HG03439 (cell line): ENCODE results near the gene PDCD7.
"Not testable (repeated sequence)": the region's sequence is repeated elsewhere in the genome, so short reads cannot be mapped to it uniquely, and the experiment has no call there.

Source experiments
- ATAC-seq: cut with Tn5 transposase; IDR thresholded peaks from one replicate; pipeline ENCODE4 v1.9.1; 2021; ENCODE audit warnings: mild to moderate bottlenecking, moderate library complexity; ENCODE audit not compliant: unreplicated experiment

Gene PDCD7

DNA sequence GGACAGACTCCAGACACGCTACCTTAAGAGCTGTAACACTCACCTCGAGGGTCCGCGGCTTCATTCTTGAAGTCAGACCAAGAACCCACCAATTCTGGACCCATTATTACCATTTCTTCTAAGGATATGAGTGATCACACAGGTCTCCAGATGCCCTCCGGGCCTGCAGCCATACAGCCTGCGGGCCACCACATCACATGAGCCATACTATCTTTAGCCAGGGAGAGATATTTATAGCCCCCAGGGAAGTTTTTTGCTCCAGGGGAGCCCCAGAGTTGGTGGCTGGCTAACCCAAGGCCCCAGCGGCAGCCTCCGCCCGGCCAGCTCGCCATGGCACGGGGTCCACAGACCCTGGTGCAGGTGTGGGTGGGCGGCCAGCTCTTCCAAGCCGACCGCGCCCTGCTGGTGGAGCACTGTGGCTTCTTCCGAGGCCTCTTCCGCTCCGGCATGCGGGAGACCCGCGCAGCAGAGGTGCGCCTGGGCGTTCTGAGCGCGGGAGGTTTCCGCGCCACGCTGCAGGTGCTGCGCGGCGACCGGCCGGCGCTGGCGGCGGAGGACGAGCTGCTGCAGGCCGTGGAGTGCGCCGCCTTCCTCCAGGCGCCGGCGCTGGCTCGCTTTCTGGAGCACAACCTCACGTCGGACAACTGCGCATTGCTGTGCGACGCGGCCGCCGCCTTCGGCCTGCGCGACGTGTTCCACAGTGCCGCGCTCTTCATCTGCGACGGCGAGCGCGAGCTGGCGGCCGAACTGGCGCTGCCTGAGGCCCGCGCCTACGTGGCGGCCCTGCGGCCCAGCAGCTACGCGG lies 56.9 kb downstream of the PDCD7 start, which contains the start of gene KBTBD13:
KBTBD13 (plus strand) TSS at position 261 of the 805 bp plus-strand sequence; CDS start at position 331, 70 bp downstream.
- ATAC-seq: no peak

- not testable (repeated sequence) for ATAC-seq
These were observed 57.8 kb downstream of the PDCD7 start for GRCh38 chr15:65075607-65076395.

DNA sequence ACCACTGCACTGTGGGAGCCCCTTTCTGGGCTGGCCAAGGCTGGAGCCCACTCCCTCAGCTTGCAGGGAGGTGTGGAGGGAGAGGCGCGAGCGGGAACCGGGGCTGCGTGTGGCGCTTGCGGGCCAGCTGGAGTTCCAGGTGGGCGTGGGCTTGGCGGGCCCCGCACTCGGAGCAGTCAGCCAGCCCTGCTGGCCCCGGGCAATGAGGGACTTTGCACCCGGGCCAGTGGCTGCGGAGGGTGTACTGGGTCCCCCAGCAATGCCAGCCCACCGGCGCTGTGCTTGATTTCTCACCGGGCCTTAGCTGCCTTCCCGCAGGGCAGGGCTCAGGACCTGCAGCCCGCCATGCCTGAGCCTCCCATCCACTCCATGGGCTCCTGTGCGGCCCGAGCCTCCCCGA lies 58.7 kb downstream of the PDCD7 start:
- ATAC-seq: not testable (repeated sequence)

DNA sequence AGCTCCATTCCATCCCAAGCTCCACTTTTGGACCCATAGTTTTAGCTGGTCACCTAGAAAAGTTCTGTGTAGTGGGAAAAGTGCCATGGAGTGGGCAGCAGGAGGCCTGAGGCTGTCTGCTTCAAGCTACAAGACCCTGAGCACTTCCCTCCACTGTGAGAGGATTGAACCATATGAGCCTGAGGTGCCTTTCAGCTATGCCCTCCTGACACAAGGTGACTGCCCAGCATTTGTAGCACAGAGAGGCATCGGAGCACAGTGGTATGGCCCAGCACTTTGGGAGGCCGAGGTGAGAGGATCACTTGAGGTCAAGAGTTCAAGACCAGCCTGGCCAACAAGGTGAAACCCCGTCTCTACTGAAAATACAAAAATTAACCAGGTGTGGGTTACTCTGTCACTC lies 61.0 kb downstream of the PDCD7 start:
- ATAC-seq: no peak

DNA sequence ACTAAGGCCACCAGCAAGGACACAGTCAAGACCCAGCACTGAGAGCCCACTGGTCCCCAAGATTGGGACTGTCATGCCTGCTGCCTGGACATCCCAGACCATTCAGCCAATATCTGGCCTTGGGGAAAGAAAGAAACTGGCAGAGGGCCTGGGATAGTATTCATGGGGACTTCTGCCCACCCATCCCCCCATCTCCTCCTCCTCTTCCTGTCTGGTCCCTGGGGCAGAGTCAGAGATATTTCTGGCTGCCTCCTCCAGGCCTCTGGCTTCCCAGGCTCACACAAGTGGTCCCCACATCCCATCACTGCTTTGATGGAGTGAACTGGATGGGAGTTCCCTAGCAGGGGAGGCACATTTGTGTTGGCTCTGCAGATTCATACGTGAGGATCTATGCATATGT lies 61.6 kb downstream of the PDCD7 start:
- no peak for ATAC-seq

- ATAC-seq: no peak
These were observed 62.2 kb downstream of the PDCD7 start for GRCh38 chr15:65071381-65071811.

GRCh38 chr15:65069779-65070546 lies 63.6 kb downstream of the PDCD7 start:
- ATAC-seq: no peak

DNA sequence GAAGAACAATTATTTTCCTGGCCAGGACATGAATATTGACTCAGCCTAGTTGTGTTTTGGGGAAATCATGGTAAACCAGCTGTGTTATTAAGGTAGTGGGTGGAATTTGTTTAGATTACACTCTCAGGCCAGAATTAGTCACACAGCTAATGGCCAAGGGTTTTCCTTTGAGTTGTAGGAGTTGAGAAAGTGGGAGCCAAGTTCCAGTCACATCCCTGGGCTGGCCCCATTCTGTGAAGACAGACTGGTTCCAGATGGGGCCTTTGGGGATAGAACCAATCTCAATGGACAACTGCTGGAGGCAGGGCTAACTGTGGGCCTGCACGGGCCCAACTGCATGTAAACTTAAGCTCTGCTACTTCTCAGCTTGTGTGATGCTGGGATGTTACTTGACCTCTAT lies 64.4 kb downstream of the PDCD7 start:
- ATAC-seq: no peak

DNA sequence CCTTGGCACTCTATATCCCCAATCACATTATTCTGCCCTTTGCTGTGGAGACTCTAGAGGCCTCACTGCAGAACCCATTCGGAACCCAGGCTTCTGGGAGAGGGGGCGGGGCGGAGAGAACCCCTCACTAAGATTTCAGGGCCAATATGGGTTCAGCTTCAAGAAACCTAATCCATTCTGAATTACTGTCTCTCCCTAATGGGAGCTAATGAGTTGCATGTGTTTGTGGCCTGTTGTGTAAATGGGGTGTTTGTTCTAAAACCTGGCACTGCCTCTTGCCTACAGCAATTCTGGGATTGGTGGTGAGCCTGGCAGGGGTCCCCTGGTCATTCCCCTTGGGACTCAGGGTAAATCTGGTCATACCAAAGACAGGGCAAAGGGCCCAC lies 65.2 kb downstream of the PDCD7 start:
- ATAC-seq: no peak

- no peak for ATAC-seq
These were observed 65.8 kb downstream of the PDCD7 start, which contains the start of gene RASL12 for GRCh38 chr15:65067645-65068402. Gene RASL12, minus strand, starts transcription at chr15:65067991. Its CDS starts 156 bp downstream, at chr15:65067835.
